Measurements from ENCODE around the gene FAM222A. TPM values are rescaled to one million over a fixed set of nuclear protein-coding genes. Genes with fewer than 3 reads are reported as not detected.

Gene FAM222A
- total RNA-seq, 1 experiment from 2014 or later = 2.8 TPM

GRCh38 chr12:109726106-109726497, 12.5 kb downstream of the FAM222A start:
- no peak overlapping the region for H4K5ac ChIP-seq (ENCODE audit: insufficient read length, low read depth, low read length)
- H2AK5ac ChIP-seq (ENCODE audit: insufficient read length, low read length) = no peak overlapping the region
- Mint-ChIP-seq H3K27me3 (ENCODE audit: low read depth) (peaks cover 2% of the 10 kb centered on the region), H3K4me3 (no peak overlapping the region), H3K4me1 (peaks cover 2 to 21% of the 10 kb centered on the region in 2 experiments), H3K9me3 (no peaks in the 10 kb centered on the region; a peak in 1 of 5 replicates), H3K27ac (no peak overlapping the region), H3K36me3 (ENCODE audit: insufficient read depth in 1 of 3, low read depth in 3 of 3) (no peaks in the 10 kb centered on the region)
- WGBS (ENCODE audit: extremely low coverage, insufficient read length, low lambda C conversion rate) = no CpG with 5 or more reads among the region's 1 CpG
- no peak overlapping the region for H3K4me2 ChIP-seq (ENCODE audit: insufficient read depth, insufficient read length, low read length)
- H3K4me1 ChIP-seq (ENCODE audit: insufficient read depth, low read length) = no peaks in the 10 kb centered on the region
- H2BK12ac ChIP-seq (ENCODE audit: insufficient read length, low read depth, low read length) = no peak overlapping the region
- no peak overlapping the region for H4K91ac ChIP-seq (ENCODE audit: insufficient read length, low read depth, low read length)
- no peak overlapping the region for H3K4ac ChIP-seq (ENCODE audit: low read depth, low read length)
- no peak overlapping the region for H2BK5ac ChIP-seq (ENCODE audit: insufficient read length, low read length)
- H3K27me3 ChIP-seq (ENCODE audit: insufficient read depth, low read length) = no peaks in the 10 kb centered on the region
- no peaks in the 10 kb centered on the region for H3K79me2 ChIP-seq (ENCODE audit: insufficient read depth, low read length)
- H2AFZ ChIP-seq (ENCODE audit: low read length) = no peak overlapping the region
- no peaks in the 10 kb centered on the region for H4K20me1 ChIP-seq (ENCODE audit: control insufficient read depth, insufficient read depth, insufficient read length)
- H3K23ac ChIP-seq (ENCODE audit: insufficient read length, low read depth, low read length) = no peak overlapping the region
- no peak overlapping the region for H2BK20ac ChIP-seq (ENCODE audit: low read depth, low read length, poor library complexity, severe bottlenecking)
- H4K8ac ChIP-seq (replicated peaks; ENCODE audit: insufficient read length, low read depth, low read length) = no peak overlapping the region
- H3T11ph ChIP-seq (ENCODE audit: low read length) = no peak overlapping the region
- no peak for DNase-seq
- no peaks in the 10 kb centered on the region for H3K79me1 ChIP-seq (ENCODE audit: insufficient read depth, low read depth, low read length, poor library complexity, severe bottlenecking)
- no peaks in the 10 kb centered on the region for H3K9me3 ChIP-seq (ENCODE audit: control insufficient read depth, low read depth, low read length)
- no peak overlapping the region for H3K18ac ChIP-seq (ENCODE audit: insufficient read length, low read depth, low read length)
- no peak overlapping the region for H2BK15ac ChIP-seq (ENCODE audit: low read depth, low read length)
- no peak overlapping the region for H3K14ac ChIP-seq (ENCODE audit: insufficient read depth, low read length)
- TF ChIP-seq CTCF (conservative IDR thresholded peaks at IDR 0.05) = no peak
- H3K9ac ChIP-seq (ENCODE audit: extremely low read depth, insufficient read length, low read length) = no peak overlapping the region
- no peak overlapping the region for H3K56ac ChIP-seq (ENCODE audit: insufficient read length, low read depth, low read length)
- no peaks in the 10 kb centered on the region for H3K23me2 ChIP-seq (ENCODE audit: insufficient read length, low read depth, low read length, poor library complexity, severe bottlenecking)
- no peak overlapping the region for H2BK120ac ChIP-seq (ENCODE audit: low read depth, low read length, poor library complexity, severe bottlenecking)
- H3K27ac ChIP-seq (ENCODE audit: insufficient read length, low read depth, low read length) = no peak overlapping the region

Measured in H9 (cell line).